HCT116 (cell line): Measurements from ENCODE around the gene LRRTM4. TPM values are rescaled to one million over a fixed set of nuclear protein-coding genes. Genes with fewer than 3 reads are reported as not detected.

Experiments used
- ATAC-seq: fragments of 200-7000 bp; cut with Tn5 transposase; 2 replicates; pipeline ENCODE4 v1.9.1; 2020; ENCODE audit warnings: mild to moderate bottlenecking, moderate library complexity
- BruUV-seq: library from RNA; stranded (reverse); fragments of 400-500 nt; replicated peaks from 2 replicates; lab custom pipeline; 2021; lab: Mats Ljungman, UMichigan
- CTCF ChIA-PET: fragments of 300-600 bp; sonication (Branson Sonifier 250); formaldehyde crosslinking; loops from one replicate; lab custom pipeline; 2021; ENCODE audit warnings: antibody characterized with exemption; lab: Charles Lee
- POLR2A ChIA-PET: fragments of 300-600, 350-600 bp; sonication (Branson Sonifier 250); formaldehyde crosslinking; loops from one replicate; lab custom pipeline; 2021; ENCODE audit warnings: antibody characterized with exemption; lab: Charles Lee
- RAD21 ChIA-PET, 2 experiments: fragments of 300-600 bp; sonication (Branson Sonifier 250); formaldehyde crosslinking; loops; one replicate each; lab custom pipeline; 2023; ENCODE audit warnings: low total read pairs in 2 of 2; ENCODE audit not compliant: uncharacterized antibody in 2 of 2, unreplicated experiment in 2 of 2, low non-redundant PET in 1 of 2; lab: Charles Lee
- DNase-seq: peaks from one replicate; pipeline ENCODE4 v3.0.0-alpha.2; 2010; ENCODE audit warnings: low read depth, low spot score
- H2AFZ ChIP-seq: fragments of 200-600 bp; shearing (Covaris generic), sonication (generic); 2 replicates; pipeline ENCODE4 v1.6.1; 2017; ENCODE audit warnings: low read depth, mixed run types, mixed read lengths, antibody characterized with exemption, low read length; ENCODE audit not compliant: poor library complexity, severe bottlenecking
- H3K27ac ChIP-seq: 2 replicates; pipeline ENCODE4 v1.5.1; 2012; ENCODE audit warnings: low read depth, low read length
- H3K27me3 ChIP-seq: fragments of 200-600 bp; sonication (generic); 2 replicates; pipeline ENCODE4 v1.6.1; 2016; ENCODE audit warnings: mixed run types, low read length, mixed read lengths; ENCODE audit not compliant: insufficient read depth
- H3K36me3 ChIP-seq, 2 experiments: fragments of 200-500 bp in 1 of 2; fragments of 200-600 bp in 1 of 2; sonication (Bioruptor generic) in 1 of 2; sonication (generic) in 1 of 2; 2 replicates each; pipeline versions ENCODE4 v1.5.1 to v1.6.1; 2014 to 2016; ENCODE audit warnings: low read length in 2 of 2, inconsistent platforms in 1 of 2, mixed read lengths in 1 of 2, mixed run types in 1 of 2; ENCODE audit not compliant: insufficient read depth in 2 of 2, control insufficient read depth in 1 of 2
- H3K4me1 ChIP-seq, 2 experiments: fragments of 200-600 bp in 1 of 2; sonication (generic) in 1 of 2; 2 replicates each; pipeline versions ENCODE4 v1.5.1 to v1.6.1; 2012 to 2017; ENCODE audit warnings: low read length in 2 of 2, inconsistent platforms in 1 of 2, mild to moderate bottlenecking in 1 of 2, mixed read lengths in 1 of 2, mixed run types in 1 of 2, moderate library complexity in 1 of 2; ENCODE audit not compliant: insufficient read depth in 2 of 2, control insufficient read depth in 1 of 2
- H3K4me2 ChIP-seq: fragments of 200-600 bp; sonication (generic); 2 replicates; pipeline ENCODE4 v1.6.1; 2017; ENCODE audit warnings: mixed run types, low read length, mixed read lengths
- H3K4me3 ChIP-seq, 2 experiments: fragments of 200-600 bp in 1 of 2; sonication (generic) in 1 of 2; replicated peaks in 1 of 2; 2 replicates each; pipeline ENCODE4 v1.5.1; 2011 to 2016; ENCODE audit warnings: low read length in 2 of 2, control low read depth in 1 of 2, low read depth in 1 of 2, mild to moderate bottlenecking in 1 of 2, mixed read lengths in 1 of 2, mixed run types in 1 of 2
- H3K79me2 ChIP-seq: fragments of 200-600 bp; sonication (generic); 2 replicates; pipeline ENCODE4 v1.6.1; 2017; ENCODE audit warnings: mild to moderate bottlenecking, mixed run types, low read length, moderate library complexity, mixed read lengths; ENCODE audit not compliant: insufficient read depth
- H3K9ac ChIP-seq: fragments of 200-600 bp; sonication (generic); 2 replicates; pipeline ENCODE4 v1.6.1; 2016; ENCODE audit warnings: low read length, mixed read lengths
- H3K9me2 ChIP-seq: fragments of 200-600 bp; sonication (generic), shearing (Covaris generic); 2 replicates; pipeline ENCODE4 v1.6.1; 2017; ENCODE audit warnings: mixed run types, mild to moderate bottlenecking, moderate library complexity; ENCODE audit not compliant: insufficient read depth
- H3K9me3 ChIP-seq, 2 experiments: fragments of 200-500 bp in 1 of 2; fragments of 200-600 bp in 1 of 2; sonication (Bioruptor generic) in 1 of 2; sonication (generic) in 1 of 2; 2 replicates each; pipeline ENCODE4 v1.6.1; 2014 to 2017; ENCODE audit warnings: low read length in 2 of 2, mixed read lengths in 2 of 2, inconsistent platforms in 1 of 2, low read depth in 1 of 2, mild to moderate bottlenecking in 1 of 2, mixed run types in 1 of 2, moderate library complexity in 1 of 2; ENCODE audit not compliant: control insufficient read depth in 1 of 2, insufficient read depth in 1 of 2
- H4K20me1 ChIP-seq: fragments of 200-600 bp; sonication (generic), shearing (Covaris generic); 2 replicates; pipeline ENCODE4 v1.6.1; 2017; ENCODE audit warnings: mixed run types, mild to moderate bottlenecking, moderate library complexity; ENCODE audit not compliant: insufficient read depth
- ELF1 ChIP-seq: IDR thresholded peaks from 2 replicates; pipeline ENCODE4 v1.6.1; 2012; ENCODE audit warnings: low read depth, borderline replicate concordance
- EZH2 ChIP-seq: fragments of 200-600 bp; sonication (generic); IDR thresholded peaks from 2 replicates; pipeline ENCODE4 v1.6.1; 2017; ENCODE audit warnings: antibody characterized with exemption, mixed run types
- JUND ChIP-seq: IDR thresholded peaks from 2 replicates; pipeline ENCODE4 v1.6.1; 2012
- RAD21 ChIP-seq: IDR thresholded peaks from 2 replicates; pipeline ENCODE4 v1.6.1; 2012; ENCODE audit warnings: low read depth, mild to moderate bottlenecking
- SP1 ChIP-seq: IDR thresholded peaks from 2 replicates; pipeline ENCODE4 v1.6.1; 2012; ENCODE audit warnings: low read depth
- YY1 ChIP-seq: IDR thresholded peaks from 2 replicates; pipeline ENCODE4 v1.6.1; 2011; ENCODE audit warnings: low read length, low read depth, moderate library complexity, mild to moderate bottlenecking; ENCODE audit not compliant: insufficient replicate concordance; ENCODE audit errors: extremely low read depth
- ZFX ChIP-seq: fragments of 450-650 bp; IDR thresholded peaks from 2 replicates; pipeline ENCODE4 v1.6.1; 2017
- intact Hi-C: fragments of 100-400 bp; cut with micrococcal nuclease; formaldehyde crosslinking; loops from 2 replicates; pipeline ENCODE4 v1.10.0; 2022
- total RNA-seq: library from RNA; stranded (reverse); gene quantifications from one replicate; pipeline ENCODE4 v1.2.1, GENCODE V29; 2021; ENCODE audit not compliant: unreplicated experiment
- TF ChIP-seq, protein P1 (sequence below), 3 experiments: fragments of 200-600 bp in 1 of 3; sonication (generic) in 1 of 3; IDR thresholded peaks in 2 of 3; conservative IDR thresholded peaks in 1 of 3; 2 replicates each; pipeline ENCODE4 v1.5.1; 2012 to 2017; ENCODE audit warnings: low read depth in 2 of 3, low read length in 2 of 3, antibody characterized with exemption in 1 of 3, borderline replicate concordance in 1 of 3, control low read depth in 1 of 3, mild to moderate bottlenecking in 1 of 3, mixed read lengths in 1 of 3, mixed run types in 1 of 3, moderate library complexity in 1 of 3; ENCODE audit not compliant: insufficient read depth in 1 of 3
- TF ChIP-seq, protein P2 (sequence below): IDR thresholded peaks from 2 replicates; pipeline ENCODE4 v1.6.1; 2012; ENCODE audit warnings: low read depth
- TF ChIP-seq, protein P3 (sequence below): IDR thresholded peaks from 2 replicates; pipeline ENCODE4 v1.6.1; 2011; ENCODE audit warnings: mild to moderate bottlenecking, low read length, moderate library complexity; ENCODE audit not compliant: insufficient replicate concordance; ENCODE audit errors: extremely low read depth
- TF ChIP-seq, protein P4 (sequence below): IDR thresholded peaks from 2 replicates; pipeline ENCODE4 v1.6.1; 2012

LRRTM4 gene
- total RNA-seq, 1 experiment from 2014 or later = 0.25 TPM

DNA sequence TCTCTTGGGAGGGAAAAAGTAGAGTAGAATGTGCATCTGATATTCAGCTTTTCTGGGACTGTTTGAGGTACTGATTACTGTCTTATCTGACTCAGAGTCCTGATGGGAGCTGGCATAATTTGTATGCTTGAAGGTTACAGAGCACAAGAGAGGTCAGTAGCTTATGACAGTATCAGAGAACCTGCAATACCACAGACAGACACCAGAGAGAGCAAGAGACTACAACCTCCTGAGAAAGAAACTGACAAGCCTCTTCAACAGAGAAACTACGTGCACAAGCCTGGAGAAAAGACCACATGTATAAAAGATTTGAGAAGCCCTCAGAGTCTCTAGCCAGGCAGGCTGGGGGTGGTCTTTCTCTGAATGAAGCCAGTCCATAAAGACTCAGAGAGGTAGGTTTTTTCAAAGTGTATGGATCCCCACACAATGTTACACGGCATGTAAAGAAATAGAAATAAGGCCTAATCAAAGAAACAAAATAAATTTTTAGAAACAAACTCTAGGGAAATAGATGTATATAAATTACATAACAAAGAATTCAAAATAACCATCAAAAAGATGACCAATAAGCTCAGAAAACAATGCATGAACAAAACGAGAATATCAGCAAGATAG, 568.3 kb downstream of the LRRTM4 start:
- ATAC-seq (no peak), DNase-seq (no peak)
- Histone ChIP-seq H3K9me3 (peaks cover 4 to 17% of the 10 kb centered on the region in 2 experiments; a peak in 2 of 4 replicates), H4K20me1 (no peaks in the 10 kb centered on the region), H3K27me3 (no peaks in the 10 kb centered on the region), H3K27ac (no peak overlapping the region), H3K79me2 (no peaks in the 10 kb centered on the region), H2AFZ (no peak overlapping the region), H3K4me2 (no peak overlapping the region), H3K9ac (no peak overlapping the region), H3K4me3 (no peak overlapping the region), H3K36me3 (no peaks in the 10 kb centered on the region), H3K4me1 (no peaks in the 10 kb centered on the region), H3K9me2 (no peaks in the 10 kb centered on the region)
- intact Hi-C loops = no loop called here
- ChIA-PET RAD21 (no interaction called here), POLR2A (no interaction called here), CTCF (no interaction called here)
- TF ChIP-seq, protein P1, sequence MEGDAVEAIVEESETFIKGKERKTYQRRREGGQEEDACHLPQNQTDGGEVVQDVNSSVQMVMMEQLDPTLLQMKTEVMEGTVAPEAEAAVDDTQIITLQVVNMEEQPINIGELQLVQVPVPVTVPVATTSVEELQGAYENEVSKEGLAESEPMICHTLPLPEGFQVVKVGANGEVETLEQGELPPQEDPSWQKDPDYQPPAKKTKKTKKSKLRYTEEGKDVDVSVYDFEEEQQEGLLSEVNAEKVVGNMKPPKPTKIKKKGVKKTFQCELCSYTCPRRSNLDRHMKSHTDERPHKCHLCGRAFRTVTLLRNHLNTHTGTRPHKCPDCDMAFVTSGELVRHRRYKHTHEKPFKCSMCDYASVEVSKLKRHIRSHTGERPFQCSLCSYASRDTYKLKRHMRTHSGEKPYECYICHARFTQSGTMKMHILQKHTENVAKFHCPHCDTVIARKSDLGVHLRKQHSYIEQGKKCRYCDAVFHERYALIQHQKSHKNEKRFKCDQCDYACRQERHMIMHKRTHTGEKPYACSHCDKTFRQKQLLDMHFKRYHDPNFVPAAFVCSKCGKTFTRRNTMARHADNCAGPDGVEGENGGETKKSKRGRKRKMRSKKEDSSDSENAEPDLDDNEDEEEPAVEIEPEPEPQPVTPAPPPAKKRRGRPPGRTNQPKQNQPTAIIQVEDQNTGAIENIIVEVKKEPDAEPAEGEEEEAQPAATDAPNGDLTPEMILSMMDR (IDR thresholded peaks at IDR 0.05 in 2 of 3, conservative IDR thresholded peaks at IDR 0.05 in 1 of 3; ENCODE audit: borderline replicate concordance in 1 of 3, insufficient read depth in 1 of 3, low read depth in 2 of 3, low read length in 2 of 3) = peak in 2 of 3 experiments; percentile 14 to 35; a peak in 1 of 6 replicates
- TF ChIP-seq RAD21 (no peak), EZH2 (no peak)
- no TSS peak for BruUV-seq

DNA sequence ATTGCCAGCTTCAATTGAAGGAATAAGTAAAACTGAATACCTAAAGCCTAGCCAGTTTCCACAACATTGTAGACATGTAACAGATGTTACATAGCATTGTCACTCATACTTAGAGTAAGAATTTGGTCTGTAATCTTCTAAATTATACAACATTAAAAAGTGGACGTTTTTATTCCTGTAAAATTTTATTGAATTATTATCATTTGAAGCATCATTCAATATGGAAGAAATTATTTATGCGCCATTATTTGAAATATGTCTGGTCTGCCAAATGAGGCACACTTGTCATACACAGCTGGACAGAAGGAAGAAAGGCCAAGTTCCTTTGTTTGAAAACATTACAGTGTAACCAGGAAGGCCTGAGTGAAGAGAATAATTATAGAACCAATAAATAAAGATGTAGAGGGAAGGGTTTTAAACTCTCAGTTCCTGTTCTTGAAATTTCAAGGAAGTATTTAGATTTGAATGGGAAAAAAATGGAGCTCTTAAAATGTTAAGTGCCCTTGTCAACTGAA, 575.5 kb downstream of the LRRTM4 start:
- H3K4me3 ChIP-seq = no peak overlapping the region
- peaks cover 0 to 5% of the 10 kb centered on the region in 2 experiments; a peak in 1 of 4 replicates for H3K9me3 ChIP-seq
- intact Hi-C loops = no loop called here
- DNase-seq = no peak
- no peak overlapping the region for H3K27ac ChIP-seq
- H3K4me1 ChIP-seq = no peaks in the 10 kb centered on the region
- H3K27me3 ChIP-seq = no peaks in the 10 kb centered on the region
- no peaks in the 10 kb centered on the region for H3K79me2 ChIP-seq
- POLR2A ChIA-PET = no interaction called here
- no TSS peak for BruUV-seq
- CTCF ChIA-PET = no interaction called here
- no peak overlapping the region for H3K9ac ChIP-seq
- H4K20me1 ChIP-seq = no peaks in the 10 kb centered on the region
- no peaks in the 10 kb centered on the region for H3K9me2 ChIP-seq
- no peaks in the 10 kb centered on the region for H3K36me3 ChIP-seq
- no peak for ATAC-seq
- H2AFZ ChIP-seq = no peak overlapping the region
- H3K4me2 ChIP-seq = no peak overlapping the region
- RAD21 ChIA-PET = no interaction called here
- TF ChIP-seq JUND (no peak), ELF1 (no peak), SP1 (no peak), YY1 (no peak), RAD21 (no peak), ZFX (no peak)
- TF ChIP-seq, protein P2, sequence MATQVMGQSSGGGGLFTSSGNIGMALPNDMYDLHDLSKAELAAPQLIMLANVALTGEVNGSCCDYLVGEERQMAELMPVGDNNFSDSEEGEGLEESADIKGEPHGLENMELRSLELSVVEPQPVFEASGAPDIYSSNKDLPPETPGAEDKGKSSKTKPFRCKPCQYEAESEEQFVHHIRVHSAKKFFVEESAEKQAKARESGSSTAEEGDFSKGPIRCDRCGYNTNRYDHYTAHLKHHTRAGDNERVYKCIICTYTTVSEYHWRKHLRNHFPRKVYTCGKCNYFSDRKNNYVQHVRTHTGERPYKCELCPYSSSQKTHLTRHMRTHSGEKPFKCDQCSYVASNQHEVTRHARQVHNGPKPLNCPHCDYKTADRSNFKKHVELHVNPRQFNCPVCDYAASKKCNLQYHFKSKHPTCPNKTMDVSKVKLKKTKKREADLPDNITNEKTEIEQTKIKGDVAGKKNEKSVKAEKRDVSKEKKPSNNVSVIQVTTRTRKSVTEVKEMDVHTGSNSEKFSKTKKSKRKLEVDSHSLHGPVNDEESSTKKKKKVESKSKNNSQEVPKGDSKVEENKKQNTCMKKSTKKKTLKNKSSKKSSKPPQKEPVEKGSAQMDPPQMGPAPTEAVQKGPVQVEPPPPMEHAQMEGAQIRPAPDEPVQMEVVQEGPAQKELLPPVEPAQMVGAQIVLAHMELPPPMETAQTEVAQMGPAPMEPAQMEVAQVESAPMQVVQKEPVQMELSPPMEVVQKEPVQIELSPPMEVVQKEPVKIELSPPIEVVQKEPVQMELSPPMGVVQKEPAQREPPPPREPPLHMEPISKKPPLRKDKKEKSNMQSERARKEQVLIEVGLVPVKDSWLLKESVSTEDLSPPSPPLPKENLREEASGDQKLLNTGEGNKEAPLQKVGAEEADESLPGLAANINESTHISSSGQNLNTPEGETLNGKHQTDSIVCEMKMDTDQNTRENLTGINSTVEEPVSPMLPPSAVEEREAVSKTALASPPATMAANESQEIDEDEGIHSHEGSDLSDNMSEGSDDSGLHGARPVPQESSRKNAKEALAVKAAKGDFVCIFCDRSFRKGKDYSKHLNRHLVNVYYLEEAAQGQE = no peak
- TF ChIP-seq, protein P3, sequence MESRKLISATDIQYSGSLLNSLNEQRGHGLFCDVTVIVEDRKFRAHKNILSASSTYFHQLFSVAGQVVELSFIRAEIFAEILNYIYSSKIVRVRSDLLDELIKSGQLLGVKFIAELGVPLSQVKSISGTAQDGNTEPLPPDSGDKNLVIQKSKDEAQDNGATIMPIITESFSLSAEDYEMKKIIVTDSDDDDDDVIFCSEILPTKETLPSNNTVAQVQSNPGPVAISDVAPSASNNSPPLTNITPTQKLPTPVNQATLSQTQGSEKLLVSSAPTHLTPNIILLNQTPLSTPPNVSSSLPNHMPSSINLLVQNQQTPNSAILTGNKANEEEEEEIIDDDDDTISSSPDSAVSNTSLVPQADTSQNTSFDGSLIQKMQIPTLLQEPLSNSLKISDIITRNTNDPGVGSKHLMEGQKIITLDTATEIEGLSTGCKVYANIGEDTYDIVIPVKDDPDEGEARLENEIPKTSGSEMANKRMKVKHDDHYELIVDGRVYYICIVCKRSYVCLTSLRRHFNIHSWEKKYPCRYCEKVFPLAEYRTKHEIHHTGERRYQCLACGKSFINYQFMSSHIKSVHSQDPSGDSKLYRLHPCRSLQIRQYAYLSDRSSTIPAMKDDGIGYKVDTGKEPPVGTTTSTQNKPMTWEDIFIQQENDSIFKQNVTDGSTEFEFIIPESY = no peak
- TF ChIP-seq, protein P4, sequence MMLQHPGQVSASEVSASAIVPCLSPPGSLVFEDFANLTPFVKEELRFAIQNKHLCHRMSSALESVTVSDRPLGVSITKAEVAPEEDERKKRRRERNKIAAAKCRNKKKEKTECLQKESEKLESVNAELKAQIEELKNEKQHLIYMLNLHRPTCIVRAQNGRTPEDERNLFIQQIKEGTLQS = no peak
